GM12874 (cell line): Measurements from ENCODE around the gene EME2.

ENCODE experiments used
- CTCF ChIP-seq: IDR thresholded peaks from 2 replicates; pipeline ENCODE4 v1.5.1; 2011; ENCODE audit warnings: low read depth, mild to moderate bottlenecking, control low read depth, low read length, moderate library complexity; ENCODE audit not compliant: insufficient read depth

The EME2 gene

DNA sequence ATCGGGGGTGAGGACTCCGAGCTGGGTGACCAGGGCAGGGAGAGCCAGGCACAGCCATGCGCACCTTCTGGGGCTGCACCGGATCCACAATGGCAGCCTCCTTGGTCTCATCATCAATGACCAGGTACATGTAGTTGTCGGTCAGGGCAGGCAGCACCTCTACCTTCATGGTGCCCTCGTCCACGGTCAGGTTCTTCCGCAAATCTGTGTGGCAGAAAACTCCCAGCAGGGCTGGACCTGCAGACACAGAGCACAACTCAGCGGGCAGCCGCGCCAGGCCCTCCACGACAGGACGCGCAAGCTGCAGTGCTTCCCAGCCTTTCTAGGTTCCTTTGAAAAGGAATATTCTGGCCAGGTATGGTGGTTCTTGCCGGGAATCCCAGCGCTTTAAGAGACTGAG, 50.2 kb downstream of the EME2 start:
- no peak for TF ChIP-seq CTCF

DNA sequence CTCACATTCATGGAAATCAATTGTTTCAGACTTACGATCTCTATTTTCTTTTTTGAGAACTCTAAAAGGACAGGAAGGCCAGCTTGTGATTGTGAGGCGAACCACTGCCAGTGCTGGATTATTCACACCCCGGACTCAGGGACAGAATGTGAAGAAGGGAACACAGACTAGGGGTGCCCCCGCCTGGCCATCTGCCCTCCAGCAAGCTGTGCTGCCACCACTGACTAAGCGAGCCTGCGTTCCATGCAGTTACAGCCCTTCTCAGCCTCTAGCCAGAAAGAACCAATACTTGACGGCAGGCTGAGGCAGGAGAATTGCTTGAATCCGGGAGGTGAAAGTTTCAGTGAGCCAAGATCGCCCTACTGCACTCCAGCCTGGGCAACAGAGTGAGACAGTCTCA, 51.2 kb downstream of the EME2 start:
- peak; percentile 29; the same call in 1 of the 2 replicates for TF ChIP-seq CTCF

DNA sequence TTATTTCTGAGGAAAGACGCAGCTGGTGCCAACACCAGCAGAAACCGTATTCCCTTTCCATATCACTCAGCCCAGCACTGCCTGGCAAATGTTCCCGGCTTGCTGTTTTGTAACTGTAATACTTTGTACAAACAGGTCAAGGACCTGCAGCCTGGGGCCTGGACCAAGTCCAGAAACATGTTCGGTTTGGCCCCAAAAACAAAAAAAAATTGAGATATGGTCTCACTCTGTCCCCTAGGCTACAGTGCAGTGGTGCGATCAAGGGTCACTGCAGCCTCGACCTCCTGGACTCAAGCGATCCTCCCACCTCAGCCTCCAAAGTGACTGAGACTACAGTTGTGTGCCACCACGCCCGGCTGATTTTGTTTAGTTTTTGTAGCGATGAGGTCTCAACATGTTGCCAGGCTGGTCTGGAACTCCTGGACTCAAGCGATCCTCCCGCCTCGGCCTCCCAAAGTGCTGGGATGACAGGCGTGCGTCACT, 52.8 kb downstream of the EME2 start:
- no peak for TF ChIP-seq CTCF
